MM.1S (cell line): ENCODE data around the gene SLFN12.
"Not testable (repeated sequence)": the region's sequence is repeated elsewhere in the genome, so short reads cannot be mapped to it uniquely, and the experiment has no call there.

Experiments used
- DNase-seq: peaks from one replicate; pipeline ENCODE4 v3.0.0-alpha.2; 2015
- H2AFZ ChIP-seq: fragments of 300-600 bp; sonication (generic); 2 replicates; pipeline ENCODE4 v1.6.0; 2016; ENCODE audit warnings: antibody characterized with exemption, low read length
- H3F3A ChIP-seq: fragments of 300-600 bp; sonication (generic); 2 replicates; pipeline ENCODE4 v1.6.1; 2016; ENCODE audit warnings: mild to moderate bottlenecking, antibody characterized with exemption, low read length, moderate library complexity, mixed read lengths; ENCODE audit not compliant: insufficient read depth
- H3K27ac ChIP-seq: fragments of 300-600 bp; sonication (generic); 2 replicates; pipeline ENCODE4 v1.5.1; 2016; ENCODE audit warnings: mild to moderate bottlenecking, low read length
- H3K27me3 ChIP-seq: fragments of 300-600 bp; sonication (generic); replicated peaks from 2 replicates; pipeline ENCODE4 v1.6.0; 2016; ENCODE audit warnings: low read length; ENCODE audit not compliant: insufficient read depth
- H3K36me3 ChIP-seq: fragments of 300-600 bp; sonication (generic); replicated peaks from 2 replicates; pipeline ENCODE4 v1.6.1; 2016; ENCODE audit warnings: mild to moderate bottlenecking, low read length, mixed read lengths; ENCODE audit not compliant: insufficient read depth
- H3K4me1 ChIP-seq: fragments of 300-600 bp; sonication (generic); 2 replicates; pipeline ENCODE4 v1.6.1; 2016; ENCODE audit warnings: low read length, mixed read lengths
- H3K4me2 ChIP-seq: fragments of 300-600 bp; sonication (generic); 2 replicates; pipeline ENCODE4 v1.6.0; 2016; ENCODE audit warnings: low read depth, low read length
- H3K4me3 ChIP-seq: fragments of 300-600 bp; sonication (generic); 2 replicates; pipeline ENCODE4 v1.5.1; 2016; ENCODE audit warnings: low read length, mixed read lengths
- H3K79me2 ChIP-seq: fragments of 300-600 bp; sonication (generic); 2 replicates; pipeline ENCODE4 v1.6.1; 2016; ENCODE audit warnings: mixed run types, low read length, mixed read lengths
- H3K9ac ChIP-seq: fragments of 300-600 bp; sonication (generic); 2 replicates; pipeline ENCODE4 v1.6.1; 2016; ENCODE audit warnings: low read length, mixed read lengths
- H3K9me2 ChIP-seq: fragments of 300-600 bp; sonication (generic); replicated peaks from 2 replicates; pipeline ENCODE4 v1.6.1; 2016; ENCODE audit warnings: mild to moderate bottlenecking, low read length, mixed read lengths; ENCODE audit not compliant: insufficient read depth
- H3K9me3 ChIP-seq: fragments of 300-600 bp; sonication (generic); replicated peaks from 2 replicates; pipeline ENCODE4 v1.6.1; 2016; ENCODE audit warnings: mild to moderate bottlenecking, low read length, mixed read lengths; ENCODE audit not compliant: insufficient read depth
- H4K20me1 ChIP-seq: fragments of 300-600 bp; sonication (generic); 2 replicates; pipeline ENCODE4 v1.6.1; 2016; ENCODE audit warnings: mild to moderate bottlenecking, low read length, moderate library complexity, mixed read lengths; ENCODE audit not compliant: insufficient read depth
- EZH2 ChIP-seq: fragments of 300-600 bp; sonication (generic); optimal IDR thresholded peaks from 2 replicates; pipeline ENCODE3; 2017; ENCODE audit warnings: low read depth, mild to moderate bottlenecking, antibody characterized with exemption, low read length, mixed read lengths
- EZH2phosphoT487 ChIP-seq: fragments of 300-600 bp; sonication (generic); IDR thresholded peaks from 2 replicates; pipeline ENCODE4 v1.6.1; 2018; ENCODE audit warnings: antibody characterized with exemption, low read length
- TF ChIP-seq, protein P1 (sequence below): fragments of 300-600 bp; sonication (generic); IDR thresholded peaks from 2 replicates; pipeline ENCODE4 v1.5.1; 2016; ENCODE audit warnings: antibody characterized with exemption, low read length, mixed read lengths

Gene SLFN12

DNA sequence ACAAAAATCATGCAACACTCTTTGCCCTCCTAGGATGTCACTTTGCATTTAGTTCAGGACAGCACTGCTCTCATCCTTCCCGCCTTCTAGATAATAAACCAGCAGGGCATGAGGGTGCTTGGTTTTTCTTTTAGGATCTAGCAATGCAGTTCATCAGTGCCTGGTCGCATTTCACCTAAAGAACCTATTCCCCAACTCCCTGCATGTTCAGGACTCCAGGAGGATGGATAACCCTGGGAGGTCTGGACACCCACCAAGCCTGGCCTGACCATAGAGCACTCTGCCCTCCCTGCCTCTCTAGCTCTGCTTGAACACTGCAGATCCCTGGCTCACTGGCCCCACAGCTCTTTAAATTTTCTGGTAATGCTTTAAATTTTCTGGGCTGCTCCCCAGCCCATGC is 2.6 kb downstream of the SLFN12 start:
- no peak for TF ChIP-seq EZH2phosphoT487
- TF ChIP-seq, protein P1, sequence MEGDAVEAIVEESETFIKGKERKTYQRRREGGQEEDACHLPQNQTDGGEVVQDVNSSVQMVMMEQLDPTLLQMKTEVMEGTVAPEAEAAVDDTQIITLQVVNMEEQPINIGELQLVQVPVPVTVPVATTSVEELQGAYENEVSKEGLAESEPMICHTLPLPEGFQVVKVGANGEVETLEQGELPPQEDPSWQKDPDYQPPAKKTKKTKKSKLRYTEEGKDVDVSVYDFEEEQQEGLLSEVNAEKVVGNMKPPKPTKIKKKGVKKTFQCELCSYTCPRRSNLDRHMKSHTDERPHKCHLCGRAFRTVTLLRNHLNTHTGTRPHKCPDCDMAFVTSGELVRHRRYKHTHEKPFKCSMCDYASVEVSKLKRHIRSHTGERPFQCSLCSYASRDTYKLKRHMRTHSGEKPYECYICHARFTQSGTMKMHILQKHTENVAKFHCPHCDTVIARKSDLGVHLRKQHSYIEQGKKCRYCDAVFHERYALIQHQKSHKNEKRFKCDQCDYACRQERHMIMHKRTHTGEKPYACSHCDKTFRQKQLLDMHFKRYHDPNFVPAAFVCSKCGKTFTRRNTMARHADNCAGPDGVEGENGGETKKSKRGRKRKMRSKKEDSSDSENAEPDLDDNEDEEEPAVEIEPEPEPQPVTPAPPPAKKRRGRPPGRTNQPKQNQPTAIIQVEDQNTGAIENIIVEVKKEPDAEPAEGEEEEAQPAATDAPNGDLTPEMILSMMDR = no peak
- TF ChIP-seq EZH2 = no peak
- Histone ChIP-seq H3K36me3 (no peaks in the 10 kb centered on the region), H3K9me2 (no peaks in the 10 kb centered on the region), H3K9me3 (no peaks in the 10 kb centered on the region), H3F3A (peaks cover 13% of the 10 kb centered on the region), H3K27ac (no peak overlapping the region), H2AFZ (no peak overlapping the region), H3K4me1 (peaks cover 14% of the 10 kb centered on the region), H3K9ac (no peak overlapping the region), H3K4me2 (no peak overlapping the region), H3K4me3 (no peak overlapping the region), H3K27me3 (no peaks in the 10 kb centered on the region), H3K79me2 (peaks cover 27% of the 10 kb centered on the region), H4K20me1 (no peaks in the 10 kb centered on the region)
- no peak for DNase-seq

GRCh38 chr17:35428229-35428628 is 4.1 kb downstream of the SLFN12 start:
- DNase-seq = no peak
- Histone ChIP-seq H3K4me1 (peaks cover 7% of the 10 kb centered on the region), H3F3A (peaks cover 10% of the 10 kb centered on the region), H2AFZ (no peak overlapping the region), H3K36me3 (no peaks in the 10 kb centered on the region), H3K9me2 (no peaks in the 10 kb centered on the region), H3K4me3 (no peak overlapping the region), H3K4me2 (no peak overlapping the region), H3K9me3 (no peaks in the 10 kb centered on the region), H3K27ac (no peak overlapping the region), H3K9ac (no peak overlapping the region), H3K79me2 (peaks cover 27% of the 10 kb centered on the region), H3K27me3 (no peaks in the 10 kb centered on the region), H4K20me1 (no peaks in the 10 kb centered on the region)
- TF ChIP-seq EZH2 (no peak), EZH2phosphoT487 (no peak)
- TF ChIP-seq, protein P1 = no peak

DNA sequence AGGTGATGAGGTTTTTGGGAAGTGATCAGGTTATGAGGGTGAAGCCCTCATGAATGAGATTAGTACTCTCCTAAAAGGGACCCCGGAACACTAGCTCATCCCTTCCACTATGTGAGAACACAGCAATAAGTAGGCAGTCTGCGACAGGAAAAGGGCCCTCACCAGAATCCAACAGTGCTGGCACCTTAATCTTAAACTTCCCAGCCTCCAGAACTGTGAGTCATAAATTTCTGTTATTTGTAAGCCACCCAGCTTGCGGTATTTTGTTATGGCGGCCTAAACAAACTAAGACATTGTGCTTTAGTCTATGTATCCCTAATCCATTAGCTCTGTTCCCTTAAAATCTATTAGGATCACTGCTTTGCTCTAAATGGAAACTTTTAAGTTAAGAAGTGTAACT is 8.5 kb downstream of the SLFN12 start:
- Histone ChIP-seq H3K9ac (no peak overlapping the region), H3F3A (no peaks in the 10 kb centered on the region), H3K4me3 (no peak overlapping the region), H2AFZ (no peak overlapping the region), H3K9me3 (no peaks in the 10 kb centered on the region), H3K36me3 (no peaks in the 10 kb centered on the region), H3K27ac (no peak overlapping the region), H3K4me1 (no peaks in the 10 kb centered on the region), H3K9me2 (no peaks in the 10 kb centered on the region), H3K27me3 (no peaks in the 10 kb centered on the region), H3K4me2 (no peak overlapping the region), H3K79me2 (0 out of 2 replicates have a peak, but pooled peaks cover 3% of the 10 kb centered on the region), H4K20me1 (no peaks in the 10 kb centered on the region)
- DNase-seq = no peak
- TF ChIP-seq EZH2 (no peak), EZH2phosphoT487 (no peak)
- TF ChIP-seq, protein P1 = no peak

- H3F3A ChIP-seq, H4K20me1 ChIP-seq, H3K4me1 ChIP-seq, H3K9me3 ChIP-seq, H3K79me2 ChIP-seq, H3K27me3 ChIP-seq, H3K36me3 ChIP-seq, H2AFZ ChIP-seq, H3K9ac ChIP-seq, H3K27ac ChIP-seq, H3K4me2 ChIP-seq, DNase-seq, H3K9me2 ChIP-seq, H3K4me3 ChIP-seq: not testable (repeated sequence)
These were observed 11.2 kb downstream of the SLFN12 start for GRCh38 chr17:35421069-35421468.
